Measurements from ENCODE around the gene AGRN.

- TF ChIP-seq CTCF (IDR thresholded peaks at IDR 0.05) (no peak), POLR2A (IDR thresholded peaks at IDR 0.05) (no peak)
Measured at GRCh38 chr1:980137-980571, 39.8 kb upstream of the AGRN start.

Data from Peyer's patch (tissue), 4 donors.